HG02970 (cell line): ENCODE results near the gene PRKAG3.

Source experiments
- ATAC-seq: cut with Tn5 transposase; IDR thresholded peaks from one replicate; pipeline ENCODE4 v1.9.1; 2021; ENCODE audit warnings: mild to moderate bottlenecking, moderate library complexity, moderate number of reproducible peaks; ENCODE audit not compliant: unreplicated experiment, low FRiP score

PRKAG3 gene

DNA sequence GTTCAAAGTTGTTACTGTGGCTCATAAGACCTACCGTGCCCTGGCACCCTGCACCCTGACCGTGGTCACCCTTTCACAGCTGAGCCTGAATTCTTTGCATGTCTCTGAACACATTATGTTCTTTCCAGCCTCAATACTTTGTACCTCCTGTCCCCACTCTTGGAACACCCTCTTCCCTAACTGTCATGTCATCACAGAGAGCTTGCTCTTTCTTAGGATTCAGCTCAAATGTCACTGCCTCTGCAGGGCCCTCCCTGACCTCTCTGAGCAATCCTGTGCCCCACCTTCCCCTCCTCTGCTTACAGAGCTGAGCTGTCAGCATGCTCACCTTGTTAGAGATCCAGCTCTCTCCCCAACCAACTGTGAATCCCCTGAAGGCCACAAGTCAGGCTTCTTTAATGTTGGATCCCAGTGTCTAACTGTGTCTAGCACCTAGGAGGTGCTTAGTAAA lies 15.0 kb downstream of the PRKAG3 start:
- ATAC-seq, result no peak

DNA sequence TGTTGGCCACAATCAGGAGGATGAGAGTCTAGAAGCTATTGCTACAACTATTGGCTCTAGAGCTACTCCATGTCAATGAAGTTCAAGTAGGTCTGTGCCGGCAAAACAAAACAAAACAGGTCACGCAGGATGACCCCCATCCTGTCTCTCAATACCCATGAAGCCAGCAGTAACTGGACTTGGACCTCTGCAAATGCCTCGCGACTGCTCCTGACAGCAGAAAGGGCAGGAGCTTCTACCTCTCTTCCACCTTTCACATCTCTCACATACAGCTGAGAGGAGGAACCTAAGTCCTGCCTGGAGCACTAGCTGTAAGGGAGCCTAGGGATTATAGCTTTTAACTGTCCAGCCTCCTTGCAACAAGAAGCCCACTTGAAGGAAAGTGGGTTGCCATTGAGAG lies 16.0 kb downstream of the PRKAG3 start:
- ATAC-seq, result no peak

DNA sequence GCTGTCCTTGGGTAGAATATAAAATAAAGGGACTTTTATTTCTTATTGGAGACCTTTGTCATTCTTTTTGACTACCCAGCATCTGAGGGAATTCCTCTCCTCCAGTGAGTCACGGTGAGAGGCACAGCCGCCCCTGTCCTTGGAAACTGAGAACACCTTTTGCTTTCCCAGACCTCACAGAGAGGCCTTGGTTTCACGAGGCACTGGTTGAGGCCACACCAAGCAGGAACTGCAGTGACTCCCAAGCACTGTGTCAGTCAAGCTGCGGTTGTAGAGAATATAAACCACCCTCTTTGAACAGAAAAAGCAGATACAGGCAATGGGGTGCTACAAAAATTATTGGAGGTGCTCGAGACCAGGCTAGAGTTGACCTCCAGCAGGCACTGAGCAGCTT lies 16.4 kb downstream of the PRKAG3 start:
- no peak for ATAC-seq

DNA sequence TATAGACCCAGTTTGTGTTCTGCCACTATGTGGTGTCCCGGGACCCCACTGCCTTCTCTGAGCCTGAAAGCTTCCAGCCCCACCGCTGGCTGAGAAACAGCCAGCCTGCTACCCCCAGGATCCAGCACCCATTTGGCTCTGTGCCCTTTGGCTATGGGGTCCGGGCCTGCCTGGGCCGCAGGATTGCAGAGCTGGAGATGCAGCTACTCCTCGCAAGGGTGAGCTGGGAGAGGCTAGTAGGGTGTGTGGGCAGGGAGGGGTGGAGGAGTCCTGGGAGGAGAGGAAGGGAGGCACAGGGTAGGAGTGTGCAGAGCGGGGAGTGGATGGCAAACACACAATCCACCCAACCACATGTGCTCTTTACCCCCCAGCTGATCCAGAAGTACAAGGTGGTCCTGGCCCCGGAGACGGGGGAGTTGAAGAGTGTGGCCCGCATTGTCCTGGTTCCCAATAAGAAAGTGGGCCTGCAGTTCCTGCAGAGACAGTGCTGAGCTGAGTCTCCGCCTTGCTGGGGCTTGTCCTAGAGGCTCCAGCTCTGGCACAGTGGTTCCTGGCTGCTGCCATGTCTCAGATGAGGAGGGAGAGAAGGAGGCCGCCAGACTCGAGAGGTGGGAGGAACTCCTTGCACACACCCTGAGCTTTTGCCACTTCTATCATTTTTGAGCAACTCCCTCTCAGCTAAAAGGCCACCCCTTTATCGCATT lies 16.9 kb downstream of the PRKAG3 start:
- ATAC-seq, result no peak

DNA sequence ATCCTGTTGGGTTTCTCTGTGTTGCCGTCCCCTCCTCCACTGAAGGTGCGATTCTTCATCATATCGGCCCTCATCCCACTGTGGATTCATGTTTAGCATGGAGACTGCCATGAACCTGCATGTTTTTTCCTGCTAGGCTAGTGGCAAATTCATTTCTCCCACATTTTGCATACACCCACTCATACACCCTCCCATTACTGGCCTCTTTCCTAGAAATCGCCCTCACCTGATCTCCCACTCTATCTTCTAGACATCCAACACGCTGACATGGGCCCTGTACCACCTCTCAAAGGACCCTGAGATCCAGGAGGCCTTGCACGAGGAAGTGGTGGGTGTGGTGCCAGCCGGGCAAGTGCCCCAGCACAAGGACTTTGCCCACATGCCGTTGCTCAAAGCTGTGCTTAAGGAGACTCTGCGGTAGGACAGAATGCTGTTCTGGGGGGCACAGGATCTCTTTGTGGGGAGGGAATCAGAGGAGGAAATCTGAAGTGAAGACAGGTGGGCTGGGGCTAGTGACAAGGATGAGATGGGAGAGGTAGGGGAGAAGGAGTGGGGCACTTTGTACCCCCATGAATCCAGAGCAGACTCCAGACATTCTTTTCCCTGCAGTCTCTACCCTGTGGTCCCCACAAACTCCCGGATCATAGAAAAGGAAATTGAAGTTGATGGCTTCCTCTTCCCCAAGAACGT lies 17.7 kb downstream of the PRKAG3 start:
- ATAC-seq, result no peak

DNA sequence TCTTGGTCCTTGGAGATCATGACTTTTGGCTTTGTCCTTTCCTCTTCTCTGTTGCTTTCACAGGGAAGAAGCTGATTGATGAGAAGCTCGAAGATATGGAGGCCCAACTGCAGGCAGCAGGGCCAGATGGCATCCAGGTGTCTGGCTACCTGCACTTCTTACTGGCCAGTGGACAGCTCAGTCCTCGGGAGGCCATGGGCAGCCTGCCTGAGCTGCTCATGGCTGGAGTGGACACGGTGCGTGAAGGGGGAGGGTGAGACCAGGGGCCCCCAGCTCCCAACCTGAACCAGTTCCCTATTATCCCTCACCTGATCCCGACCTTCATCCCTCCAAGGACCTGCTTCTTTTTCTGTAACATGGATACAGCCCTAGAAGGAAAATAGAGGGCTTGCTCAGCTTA lies 18.7 kb downstream of the PRKAG3 start:
- no peak for ATAC-seq

DNA sequence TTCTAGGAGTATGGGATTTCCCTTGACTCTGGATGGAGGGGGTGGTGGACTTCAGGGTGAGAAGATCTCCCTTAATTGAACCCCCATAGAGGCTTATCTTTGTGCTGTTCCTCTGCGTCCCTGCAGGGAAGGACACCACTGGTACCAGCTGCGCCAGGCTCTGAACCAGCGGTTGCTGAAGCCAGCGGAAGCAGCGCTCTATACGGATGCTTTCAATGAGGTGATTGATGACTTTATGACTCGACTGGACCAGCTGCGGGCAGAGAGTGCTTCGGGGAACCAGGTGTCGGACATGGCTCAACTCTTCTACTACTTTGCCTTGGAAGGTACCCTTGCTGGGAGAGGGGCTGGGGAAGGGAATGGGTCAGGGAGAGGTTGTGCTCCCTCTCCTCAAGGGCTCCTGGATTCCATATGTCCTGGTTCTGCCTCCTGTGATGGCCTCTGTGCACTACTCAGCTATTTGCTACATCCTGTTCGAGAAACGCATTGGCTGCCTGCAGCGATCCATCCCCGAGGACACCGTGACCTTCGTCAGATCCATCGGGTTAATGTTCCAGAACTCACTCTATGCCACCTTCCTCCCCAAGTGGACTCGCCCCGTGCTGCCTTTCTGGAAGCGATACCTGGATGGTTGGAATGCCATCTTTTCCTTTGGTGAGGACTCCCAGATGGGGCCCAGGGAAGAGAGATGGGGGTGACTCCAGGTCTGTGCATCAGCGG lies 19.3 kb downstream of the PRKAG3 start:
- no peak for ATAC-seq

DNA sequence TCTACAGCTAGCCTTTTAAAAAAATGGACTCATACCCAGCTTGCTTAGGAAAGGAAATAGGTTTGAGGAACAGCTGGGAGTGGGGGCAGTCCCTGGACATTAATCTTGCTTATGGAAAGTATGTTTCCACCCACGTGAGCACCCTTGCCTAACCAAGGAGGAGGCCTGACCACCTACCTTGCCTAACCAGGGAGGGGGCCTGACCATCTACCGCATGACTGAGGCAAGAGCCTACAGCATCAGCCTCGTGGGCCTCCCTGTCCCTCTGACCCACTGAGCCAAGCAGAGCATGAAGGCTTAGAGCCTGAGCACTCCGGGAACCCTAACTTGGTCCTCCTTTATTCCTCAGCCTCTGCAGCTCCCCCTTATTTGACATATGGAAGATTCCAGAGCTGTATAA lies 20.2 kb downstream of the PRKAG3 start:
- no peak for ATAC-seq

DNA sequence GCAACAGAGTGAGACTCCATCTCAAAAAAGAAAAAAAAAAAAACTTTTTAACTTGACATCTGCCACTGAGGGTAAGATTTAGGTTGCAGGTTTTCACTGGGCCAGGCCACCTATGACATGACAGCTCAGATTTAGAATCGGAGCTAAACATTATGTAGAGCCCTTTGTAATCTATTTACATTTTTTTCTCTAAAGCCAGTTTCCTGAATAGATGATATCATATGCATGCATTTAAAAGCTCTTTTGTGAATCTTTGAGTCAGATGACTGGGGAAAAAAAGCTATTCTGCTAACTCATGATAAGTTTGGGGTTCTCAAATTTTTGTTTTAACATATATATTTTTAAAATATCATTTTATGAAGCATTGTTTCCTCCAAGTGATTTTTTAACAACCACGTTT lies 21.3 kb downstream of the PRKAG3 start:
- ATAC-seq, result no peak

DNA sequence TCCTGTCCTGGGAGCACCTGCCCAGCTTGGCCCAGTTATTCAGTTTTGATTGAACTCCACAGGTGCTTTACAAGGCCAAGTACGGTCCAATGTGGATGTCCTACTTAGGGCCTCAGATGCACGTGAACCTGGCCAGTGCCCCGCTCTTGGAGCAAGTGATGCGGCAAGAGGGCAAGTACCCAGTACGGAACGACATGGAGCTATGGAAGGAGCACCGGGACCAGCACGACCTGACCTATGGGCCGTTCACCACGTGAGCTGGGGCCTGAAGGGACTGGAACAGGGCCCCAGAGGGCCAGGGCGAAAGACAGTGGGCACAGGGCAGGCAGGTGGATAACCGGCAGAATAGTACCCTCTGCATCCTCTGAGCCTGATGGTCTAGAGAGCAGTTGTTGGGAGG lies 22.1 kb downstream of the PRKAG3 start:
- no peak for ATAC-seq

DNA sequence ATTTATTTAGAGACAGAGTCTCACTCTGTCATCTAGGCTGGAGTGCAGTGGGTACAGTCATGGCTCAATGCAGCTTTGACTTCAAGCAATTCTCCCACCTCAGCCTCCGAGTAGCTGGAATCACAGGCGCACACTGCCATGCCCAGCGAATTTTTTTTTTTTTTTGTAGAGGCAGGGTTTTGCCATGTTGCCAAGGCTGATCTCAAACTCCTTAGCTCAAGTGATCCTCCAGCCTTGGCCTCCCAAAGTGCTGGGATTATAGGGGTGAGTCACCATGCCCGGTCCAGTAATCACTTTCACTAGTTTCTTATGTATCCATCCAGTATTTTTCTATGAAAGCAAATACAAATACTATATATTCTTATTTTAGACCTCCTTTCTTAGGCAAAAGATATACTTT lies 24.0 kb downstream of the PRKAG3 start:
- ATAC-seq, result no peak

DNA sequence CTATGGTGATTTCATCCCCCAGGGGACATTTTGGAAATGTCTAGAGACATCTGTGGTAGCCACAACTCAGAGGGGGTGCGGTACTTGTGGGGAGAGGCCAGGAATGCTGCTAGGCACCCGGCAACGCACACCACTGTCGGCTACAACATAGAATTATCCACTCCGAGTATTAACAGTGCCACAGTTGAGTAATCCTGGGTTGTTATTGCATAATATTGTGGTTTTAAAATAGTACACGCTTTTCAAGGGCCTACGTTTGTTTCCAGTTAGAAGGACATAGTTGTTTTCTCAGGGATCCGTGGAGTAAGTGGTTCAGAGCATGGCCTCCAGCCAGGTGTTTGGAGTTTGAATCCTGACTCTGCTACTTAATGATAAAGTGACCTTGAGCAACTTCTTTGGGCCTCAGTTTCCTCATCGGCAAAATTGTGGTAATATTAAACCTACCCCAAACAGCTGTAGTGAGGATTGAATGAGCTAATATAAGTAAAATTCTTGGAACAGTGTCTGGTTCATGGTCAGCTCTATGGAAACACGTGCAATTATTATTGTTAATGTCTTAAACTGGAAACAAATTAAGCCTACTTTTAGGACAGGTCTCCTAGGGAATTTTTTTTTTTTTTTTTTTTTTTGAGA lies 25.1 kb downstream of the PRKAG3 start:
- no peak for ATAC-seq

DNA sequence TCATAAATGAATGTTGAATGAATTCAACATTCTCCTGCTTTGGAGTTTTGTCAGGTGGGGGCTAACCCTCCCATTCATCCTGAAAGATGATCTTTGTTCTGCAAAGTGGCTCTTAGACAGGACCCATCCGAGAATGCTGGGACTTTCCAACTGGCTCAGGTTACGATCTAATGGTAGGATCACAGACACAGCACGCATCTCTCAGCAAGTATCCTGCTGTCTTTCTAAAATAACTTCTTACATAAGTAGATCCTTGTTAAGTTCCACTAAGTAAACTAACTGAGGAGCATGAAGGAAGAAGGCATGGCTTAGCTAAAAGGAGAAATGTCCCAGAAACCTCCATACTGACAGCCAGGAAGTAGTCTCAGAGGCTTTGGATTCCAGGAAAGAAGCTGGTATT lies 26.0 kb downstream of the PRKAG3 start:
- no peak for ATAC-seq

DNA sequence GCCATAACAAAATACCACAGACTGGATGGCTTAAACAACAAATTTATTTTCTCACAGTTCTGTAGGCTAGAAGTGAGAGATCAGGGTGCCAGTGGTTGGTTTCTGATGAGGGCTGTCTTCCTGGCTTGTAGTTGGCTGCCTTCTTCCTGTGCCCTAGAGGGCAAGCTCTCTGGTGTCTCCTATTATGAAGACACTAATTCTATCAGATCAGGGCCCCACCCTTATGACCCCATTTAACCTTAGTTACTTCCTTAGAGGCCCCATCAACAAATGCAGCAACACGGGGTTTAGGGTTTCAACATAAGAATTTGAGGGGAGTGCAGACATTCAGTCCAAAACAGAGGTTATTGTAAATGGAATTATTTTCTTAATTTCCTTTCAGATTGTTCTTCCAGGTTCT lies 26.8 kb downstream of the PRKAG3 start:
- no peak for ATAC-seq

DNA sequence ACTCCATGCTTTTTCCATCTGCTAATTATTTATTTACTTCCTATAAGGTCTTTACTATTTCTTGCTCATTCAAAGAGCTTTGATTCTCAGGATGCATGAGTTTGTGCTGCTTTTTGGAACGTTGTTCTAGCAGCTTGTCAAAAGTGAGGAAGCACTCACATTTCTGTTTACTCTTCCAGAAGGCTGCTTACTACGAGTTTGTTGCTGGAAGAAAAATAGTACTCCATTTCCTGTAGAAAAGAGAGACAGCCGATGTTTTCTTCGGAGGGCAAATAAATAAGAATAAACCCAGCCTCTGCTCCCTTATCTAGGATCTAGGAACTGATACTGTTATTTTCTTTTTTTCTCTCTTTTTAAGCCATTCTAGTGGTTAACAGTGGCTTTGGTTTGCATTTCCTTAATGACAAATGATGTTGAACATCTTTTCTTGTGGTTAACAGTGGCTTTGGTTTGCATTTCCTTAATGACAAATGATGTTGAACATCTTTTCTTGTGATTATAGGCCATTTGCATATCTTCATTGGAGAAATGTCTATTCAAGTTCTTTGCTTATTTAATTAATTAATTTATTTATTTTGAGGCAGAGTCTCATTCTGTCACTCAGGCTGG lies 29.1 kb downstream of the PRKAG3 start:
- no peak for ATAC-seq

DNA sequence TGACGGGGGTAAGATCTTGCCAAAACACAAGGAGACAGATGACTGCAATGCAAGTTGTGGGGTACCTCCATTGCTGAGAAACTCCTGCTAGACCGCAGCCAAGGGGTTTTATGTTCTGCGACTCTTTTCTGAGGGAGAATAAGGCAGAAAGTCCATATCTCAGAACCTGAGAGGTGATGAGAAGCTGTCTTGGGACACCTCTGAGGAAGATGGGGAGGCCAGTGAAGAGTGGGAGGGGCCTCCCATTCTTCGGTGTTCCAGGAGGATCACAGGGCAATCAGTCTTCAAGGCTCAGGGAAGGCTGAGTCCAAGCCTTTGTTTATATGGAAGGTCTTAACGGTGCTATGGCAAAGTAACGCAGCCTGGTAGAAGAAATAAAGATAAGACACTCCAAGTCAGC lies 31.6 kb downstream of the PRKAG3 start:
- ATAC-seq, result no peak

DNA sequence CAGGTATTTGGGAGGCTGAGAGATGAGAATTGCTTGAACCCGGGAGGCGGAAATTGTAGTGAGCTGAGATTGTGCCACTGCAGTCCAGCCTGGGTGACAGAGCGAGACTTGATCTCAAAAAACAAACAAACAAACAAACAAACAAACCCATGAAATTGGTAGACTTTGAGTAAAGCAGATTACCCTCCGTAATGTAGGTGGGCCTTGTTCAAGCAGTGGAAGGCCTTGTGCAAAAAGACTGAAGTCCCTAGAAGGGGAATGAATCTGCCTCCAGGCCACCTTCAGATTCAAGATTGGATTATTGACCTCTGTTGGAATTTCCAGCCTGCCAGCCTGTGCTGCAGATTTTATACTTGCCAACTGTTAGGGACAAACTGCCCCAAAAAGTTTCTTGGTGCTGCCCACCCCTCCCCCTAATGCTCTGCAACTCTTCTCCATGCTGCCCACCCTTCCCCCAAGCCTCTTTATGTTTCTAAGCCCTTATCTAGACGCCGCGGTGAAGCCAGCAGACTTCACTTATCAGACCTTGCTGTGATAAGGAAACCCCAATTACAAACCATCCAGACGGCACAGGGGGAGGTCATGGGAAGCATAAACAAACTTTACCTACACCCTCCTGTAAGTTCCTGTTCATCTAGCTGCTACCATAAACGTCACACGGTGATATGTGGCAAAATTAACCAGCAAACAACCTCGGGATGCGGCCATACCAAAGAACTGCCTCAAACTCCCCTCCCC lies 32.7 kb downstream of the PRKAG3 start:
- no peak for ATAC-seq

DNA sequence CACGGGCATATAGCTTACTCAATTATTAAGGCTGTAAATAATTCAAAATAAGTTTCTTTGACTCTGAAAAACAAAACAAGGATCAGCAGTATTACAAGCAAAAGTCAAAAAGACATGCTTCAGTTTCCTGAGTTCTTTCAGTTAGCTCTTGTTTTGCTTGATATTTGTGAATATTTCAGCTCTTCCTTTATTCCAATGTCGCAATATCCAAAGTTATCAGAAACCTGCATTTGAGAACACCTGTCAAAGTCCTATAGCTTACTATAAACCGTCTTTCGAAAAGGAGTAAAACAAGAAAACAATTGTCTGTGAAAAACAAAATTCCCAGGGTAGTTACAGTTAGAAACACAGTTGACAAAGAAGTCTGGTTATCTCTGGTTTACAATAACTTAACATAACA lies 34.9 kb downstream of the PRKAG3 start:
- ATAC-seq, result no peak

DNA sequence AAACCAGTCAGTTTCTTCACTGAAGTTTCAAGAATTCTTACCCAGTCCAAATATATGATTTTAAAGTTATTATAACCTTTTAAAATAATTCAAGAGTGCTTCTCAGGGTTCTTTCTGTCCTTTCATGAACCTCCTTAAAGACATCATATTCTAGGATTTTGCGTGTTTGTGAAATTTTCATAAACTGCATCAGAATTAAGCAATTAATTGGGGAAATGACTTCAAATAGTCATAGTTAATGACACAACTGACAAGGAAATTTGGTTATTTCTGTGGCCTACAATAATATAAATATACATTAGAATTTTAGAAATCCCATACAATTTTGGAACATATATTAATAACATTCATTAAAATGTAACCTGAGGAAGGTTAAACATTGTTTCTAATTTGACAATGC lies 39.2 kb downstream of the PRKAG3 start:
- ATAC-seq, result no peak
